Hippocampal formation (tissue), 2 donors: ENCODE results near the gene LEMD2.

Experiments used
- DNase-seq, 2 donors: peaks; one replicate each; lab custom pipeline; 2025; lab: John Stamatoyannopoulos, UW

Gene LEMD2

DNA sequence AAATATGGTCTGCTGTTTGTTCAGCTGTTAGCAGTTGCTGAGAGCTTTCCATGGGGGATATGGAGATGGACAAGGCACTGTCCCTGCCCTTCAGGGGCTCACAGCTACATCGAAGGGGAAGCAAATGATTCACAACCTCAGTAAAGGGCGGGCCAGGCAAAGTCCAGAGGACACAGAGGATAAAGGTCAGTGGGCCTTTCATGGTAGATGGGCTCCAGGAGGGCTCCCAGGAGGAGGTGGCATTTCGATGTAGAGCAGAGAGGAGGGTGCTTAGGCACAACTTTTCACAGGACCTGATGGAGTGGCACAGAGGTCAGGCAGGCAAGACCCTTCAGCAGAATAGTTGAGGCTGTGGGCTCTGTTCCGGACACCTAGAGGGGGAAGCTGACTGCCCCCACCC lies 30.1 kb upstream of the LEMD2 start:
- DNase-seq = no peak

- DNase-seq = no peak
Observed at GRCh38 chr6:33818293-33818692, 29.4 kb upstream of the LEMD2 start.

GRCh38 chr6:33817489-33817888 lies 28.6 kb upstream of the LEMD2 start:
- no peak for DNase-seq

DNA sequence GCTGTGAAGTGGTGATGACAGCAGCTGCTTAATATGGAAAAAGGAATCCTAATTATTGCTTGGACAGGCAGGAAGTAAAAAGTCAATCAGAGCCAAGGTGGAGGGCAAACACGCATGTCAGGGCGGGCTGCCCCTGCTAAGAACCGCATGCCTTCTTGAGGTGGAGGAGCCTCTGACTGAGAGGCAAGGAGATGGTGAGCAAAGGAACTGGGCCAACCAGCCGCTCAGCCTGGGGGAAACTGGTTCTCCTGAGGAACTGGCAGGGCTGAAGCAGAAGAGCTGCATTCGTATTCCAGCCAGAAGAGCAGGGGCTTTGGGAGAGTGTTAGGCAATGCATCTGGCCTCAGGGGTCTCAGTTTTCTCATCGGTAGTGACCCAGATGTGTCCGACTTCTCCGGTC lies 28.0 kb upstream of the LEMD2 start:
- no peak for DNase-seq

- DNase-seq = peak in 1 of 2 donors; percentile 3
Observed at GRCh38 chr6:33815854-33816253, 26.9 kb upstream of the LEMD2 start.

DNA sequence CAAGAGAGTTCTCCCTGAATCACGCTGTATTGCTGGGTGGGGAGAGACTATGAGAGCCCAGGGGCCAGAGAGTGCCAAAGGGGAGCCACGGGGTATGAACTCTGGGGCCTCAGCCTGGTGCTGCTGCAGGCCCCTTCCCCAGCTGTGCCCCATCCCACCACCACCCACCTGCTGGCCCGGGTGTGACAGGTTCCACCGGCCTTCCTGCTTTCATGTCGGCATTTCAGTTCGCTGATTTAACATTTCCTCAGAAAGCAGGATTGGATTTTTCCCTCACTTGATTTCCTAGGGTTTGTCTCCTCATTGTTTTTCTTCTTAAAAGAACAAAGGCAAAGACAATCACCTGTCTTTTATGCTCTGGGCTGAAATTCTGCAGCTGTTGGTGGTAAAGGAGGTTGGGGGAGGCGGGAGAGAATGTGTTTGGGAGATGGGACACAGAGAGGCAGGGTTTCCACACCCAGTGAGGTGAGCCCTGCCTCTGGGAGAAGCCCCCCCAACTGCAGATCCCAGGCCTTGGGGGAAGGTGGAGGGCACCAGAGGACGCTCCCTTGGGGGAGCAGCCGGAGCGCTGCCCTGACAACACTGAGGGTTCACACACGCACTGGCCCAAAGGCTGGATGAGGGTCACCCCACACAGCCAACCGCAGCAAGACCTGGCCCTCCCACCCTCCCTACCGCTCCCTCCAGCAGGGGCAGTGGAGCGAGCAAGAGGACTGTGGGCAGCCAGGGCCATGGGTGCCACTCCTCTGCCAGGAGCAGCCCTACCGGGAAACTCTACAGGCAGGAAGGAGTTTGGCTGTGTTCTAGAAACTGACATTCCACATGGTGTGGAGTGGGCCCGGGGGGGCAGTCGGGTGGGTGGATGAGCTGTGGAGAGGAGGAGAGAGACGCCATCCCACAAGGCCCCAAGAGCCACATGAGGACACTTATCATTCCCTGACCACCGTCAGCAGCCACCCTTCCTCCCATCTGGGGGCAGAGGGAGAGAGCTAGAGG lies 25.4 kb upstream of the LEMD2 start:
- no peak for DNase-seq

GRCh38 chr6:33813246-33813904 lies 24.4 kb upstream of the LEMD2 start:
- no peak for DNase-seq

- DNase-seq = no peak
Observed at GRCh38 chr6:33812669-33813068, 23.7 kb upstream of the LEMD2 start.

DNA sequence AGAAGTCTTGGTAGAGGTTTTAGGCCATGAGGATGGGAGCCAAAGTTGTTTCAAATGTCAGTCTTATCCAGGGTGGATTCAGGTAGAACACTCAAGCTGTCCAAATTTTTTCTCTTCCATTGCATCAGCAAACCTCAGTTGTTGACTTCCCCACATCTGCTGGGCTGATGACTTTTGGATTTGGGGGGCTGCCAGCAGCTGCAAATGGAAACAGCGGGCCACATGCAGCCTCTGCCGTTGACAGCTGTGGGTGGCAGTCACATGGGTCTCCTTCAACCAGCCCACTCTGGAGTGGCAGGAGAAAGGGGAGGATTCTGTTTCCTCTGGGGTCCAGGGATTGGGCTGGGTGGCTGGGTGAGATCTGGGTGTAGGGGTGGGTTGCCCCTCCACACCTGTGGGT lies 20.7 kb upstream of the LEMD2 start:
- no peak for DNase-seq

DNA sequence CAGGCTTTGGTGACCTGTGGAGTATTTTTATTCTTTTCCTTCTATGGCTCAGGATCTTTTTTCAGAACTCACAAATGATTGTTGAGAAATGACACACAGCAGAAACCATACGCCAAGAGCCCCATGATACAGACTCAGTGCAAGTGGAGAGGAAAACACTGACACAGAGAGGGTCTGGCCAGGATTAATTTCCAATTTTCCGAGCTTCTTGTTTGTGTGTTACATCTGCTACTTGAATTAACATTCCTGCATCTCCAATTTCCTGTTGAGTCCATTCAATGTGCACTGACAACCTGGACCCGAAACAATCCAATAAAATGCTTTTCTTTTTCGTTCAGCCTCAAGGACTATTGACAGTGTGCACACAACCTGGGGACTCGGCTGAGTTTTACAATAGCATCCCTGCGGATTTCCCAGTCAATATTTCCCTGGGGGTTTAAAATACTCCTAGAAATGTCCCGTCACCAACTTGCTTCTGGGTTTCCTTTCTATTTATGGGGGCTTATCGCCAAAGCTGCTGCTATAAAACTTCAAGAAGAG lies 19.8 kb upstream of the LEMD2 start:
- no peak for DNase-seq

GRCh38 chr6:33807606-33808005 lies 18.7 kb upstream of the LEMD2 start:
- DNase-seq = no peak

- DNase-seq = no peak
Observed at GRCh38 chr6:33806841-33807240, 17.9 kb upstream of the LEMD2 start.

GRCh38 chr6:33803571-33804053 lies 14.7 kb upstream of the LEMD2 start, which contains the start of gene MLN:
Gene MLN, minus strand, starts transcription at chr6:33804003. Its CDS starts 2,840 bp downstream, at chr6:33801163.
- DNase-seq = no peak

GRCh38 chr6:33802186-33802958 lies 13.4 kb upstream of the LEMD2 start:
- no peak for DNase-seq

DNA sequence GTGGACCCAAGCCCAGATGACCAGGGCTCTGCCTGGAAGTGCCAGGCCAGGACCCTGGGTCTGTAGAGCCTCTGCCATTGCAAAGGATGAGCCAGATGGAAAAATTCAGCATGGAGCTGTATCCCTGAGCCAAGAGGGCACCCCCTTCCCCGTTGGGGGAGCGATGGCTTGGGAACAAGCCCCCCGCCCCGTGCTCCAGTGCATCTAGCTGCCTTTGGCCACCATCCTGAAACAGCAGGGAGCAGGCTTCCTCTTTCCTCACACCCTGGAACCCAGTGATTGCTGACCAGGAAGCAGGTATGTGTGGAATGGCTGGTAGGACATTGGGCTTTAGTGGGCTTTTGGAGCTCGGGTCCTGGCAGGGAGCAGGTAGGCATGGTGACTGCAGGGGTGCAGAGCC lies 12.7 kb upstream of the LEMD2 start:
- no peak for DNase-seq

GRCh38 chr6:33800248-33800969 lies 11.5 kb upstream of the LEMD2 start:
- DNase-seq = no peak

DNA sequence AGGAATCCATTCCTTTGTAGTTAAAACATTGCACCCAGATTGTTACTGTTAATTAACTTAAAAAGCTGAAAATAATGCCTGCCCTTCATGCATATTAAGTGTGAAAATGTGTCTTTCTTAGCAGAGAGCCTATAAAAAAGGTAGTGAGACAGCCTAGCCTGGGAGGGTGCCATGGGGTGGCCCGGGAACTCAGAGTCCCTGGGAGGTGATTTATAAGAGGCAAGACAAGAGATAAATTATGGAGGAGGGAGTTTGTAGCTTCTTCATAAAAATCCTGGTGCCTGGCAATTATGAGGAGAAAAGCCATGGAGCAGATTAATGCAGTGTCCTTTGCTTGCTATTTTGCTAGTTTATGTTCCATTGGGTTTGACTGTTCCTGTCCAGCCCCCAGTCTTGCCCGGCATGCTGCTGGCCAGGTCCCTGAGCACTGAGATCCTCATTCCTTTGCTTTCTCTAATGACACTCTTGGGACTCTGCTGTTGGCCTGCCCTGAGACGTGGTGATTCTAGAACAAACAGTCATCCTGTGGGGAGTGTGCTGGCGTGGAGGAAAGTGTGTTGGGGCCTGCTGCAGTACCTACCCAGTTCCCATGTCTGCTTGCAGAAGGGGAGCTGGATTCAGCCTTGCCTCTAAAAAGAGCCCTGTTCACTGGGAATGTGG lies 10.7 kb upstream of the LEMD2 start:
- DNase-seq = no peak

DNA sequence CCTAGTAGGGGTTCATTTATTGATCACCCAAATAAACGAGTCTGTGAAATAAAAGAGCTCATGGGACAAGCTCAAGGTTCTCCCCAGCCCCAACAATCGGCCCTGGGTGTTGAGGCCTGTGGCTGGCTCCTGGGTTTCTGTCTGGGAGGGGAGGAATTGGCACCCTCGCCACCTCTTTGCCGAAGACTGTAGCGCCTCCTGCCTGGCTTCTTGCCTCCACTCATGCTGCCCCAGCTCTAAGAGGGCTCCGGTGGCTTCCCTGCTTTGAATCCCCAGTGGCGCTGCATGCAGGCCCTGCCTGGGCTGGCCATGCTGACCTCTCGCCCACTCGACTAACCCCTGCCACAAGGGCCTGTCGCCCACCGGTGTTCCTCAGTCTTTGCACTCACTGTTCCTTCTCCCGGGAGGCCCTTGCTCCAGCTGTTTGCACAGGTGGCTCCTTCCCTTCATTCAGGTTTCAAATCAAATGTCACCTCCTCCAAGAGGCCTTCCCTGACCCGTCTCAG lies 9.5 kb upstream of the LEMD2 start:
- DNase-seq = no peak

- no peak for DNase-seq
Observed at GRCh38 chr6:33797626-33798342, 8.9 kb upstream of the LEMD2 start.
